Liver (tissue), 9 donors: Measurements from ENCODE around the gene BRIP1. TPM values are rescaled to one million over a fixed set of nuclear protein-coding genes. Genes with fewer than 3 reads are reported as not detected.

ENCODE experiments used
- DNase-seq: peaks from one replicate; pipeline ENCODE4 v3.0.0-alpha.2; 2017; ENCODE audit warnings: low spot score
- H3K27ac ChIP-seq, 2 donors: one replicate each; pipeline ENCODE4 v1.7.0; 2013; ENCODE audit warnings: inconsistent platforms in 2 of 2, low read length in 2 of 2, control low read depth in 1 of 2, low read depth in 1 of 2, mild to moderate bottlenecking in 1 of 2
- H3K27me3 ChIP-seq, 4 donors: one replicate each; pipeline versions ENCODE4 v1.6.1 to v1.7.0; 2013; ENCODE audit warnings: low read length in 3 of 4, inconsistent platforms in 1 of 4, mild to moderate bottlenecking in 1 of 4, moderate library complexity in 1 of 4; ENCODE audit not compliant: control insufficient read depth in 4 of 4, insufficient read depth in 4 of 4
- H3K36me3 ChIP-seq, 4 donors: one replicate each; pipeline versions ENCODE4 v1.6.1 to v1.7.0; 2013; ENCODE audit warnings: low read length in 3 of 4, mild to moderate bottlenecking in 3 of 4, low read depth in 1 of 4, moderate library complexity in 1 of 4; ENCODE audit not compliant: control insufficient read depth in 4 of 4, insufficient read depth in 3 of 4
- H3K4me1 ChIP-seq, 4 donors: one replicate each; pipeline versions ENCODE4 v1.6.1 to v1.7.0; 2013; ENCODE audit warnings: low read length in 3 of 4, mild to moderate bottlenecking in 3 of 4, moderate library complexity in 1 of 4; ENCODE audit not compliant: control insufficient read depth in 4 of 4, insufficient read depth in 4 of 4
- H3K4me3 ChIP-seq, 3 donors: one replicate each; pipeline versions ENCODE4 v1.6.1 to v1.7.0; 2013; ENCODE audit warnings: low read length in 3 of 3, control low read depth in 1 of 3, low read depth in 1 of 3, mild to moderate bottlenecking in 1 of 3
- H3K9ac ChIP-seq, 2 donors: one replicate each; pipeline ENCODE4 v1.7.0; 2013; ENCODE audit warnings: low read length in 2 of 2, mild to moderate bottlenecking in 2 of 2, moderate library complexity in 2 of 2, control low read depth in 1 of 2, low read depth in 1 of 2
- H3K9me3 ChIP-seq, 4 donors: one replicate each; pipeline versions ENCODE4 v1.6.1 to v1.7.0; 2013; ENCODE audit warnings: low read length in 3 of 4; ENCODE audit not compliant: control insufficient read depth in 4 of 4
- EGR1 ChIP-seq, 2 donors: IDR thresholded peaks; 2 replicates each; pipeline ENCODE4 v1.6.1; 2016 to 2018; ENCODE audit warnings: antibody characterized with exemption in 2 of 2, low read depth in 2 of 2
- FOXA1 ChIP-seq: IDR thresholded peaks from 2 replicates; pipeline ENCODE4 v1.6.1; 2016; ENCODE audit warnings: antibody characterized with exemption
- FOXA2 ChIP-seq: IDR thresholded peaks from 2 replicates; pipeline ENCODE4 v1.6.1; 2016; ENCODE audit warnings: antibody characterized with exemption
- GABPA ChIP-seq, 2 donors: IDR thresholded peaks in 1 of 2; conservative IDR thresholded peaks in 1 of 2; 2 replicates each; pipeline ENCODE4 v1.6.1; 2016; ENCODE audit warnings: antibody characterized with exemption in 2 of 2, mild to moderate bottlenecking in 1 of 2, moderate library complexity in 1 of 2
- HNF4A ChIP-seq, 2 donors: conservative IDR thresholded peaks; 2 replicates each; pipeline ENCODE4 v1.6.1; 2016; ENCODE audit warnings: antibody characterized with exemption in 2 of 2, mild to moderate bottlenecking in 2 of 2
- JUND ChIP-seq, 2 donors: IDR thresholded peaks; 2 replicates each; pipeline ENCODE4 v1.6.1; 2016; ENCODE audit warnings: antibody characterized with exemption in 2 of 2
- NR2F2 ChIP-seq: IDR thresholded peaks from 2 replicates; pipeline ENCODE4 v1.6.1; 2016; ENCODE audit warnings: antibody characterized with exemption
- RAD21 ChIP-seq, 2 donors: IDR thresholded peaks; 2 replicates each; pipeline ENCODE4 v1.6.1; 2016; ENCODE audit warnings: antibody characterized with exemption in 2 of 2, mild to moderate bottlenecking in 2 of 2
- RXRA ChIP-seq, 2 donors: IDR thresholded peaks; 2 replicates each; pipeline ENCODE4 v1.6.1; 2017 to 2018; ENCODE audit warnings: antibody characterized with exemption in 2 of 2, mild to moderate bottlenecking in 1 of 2
- SP1 ChIP-seq: IDR thresholded peaks from 2 replicates; pipeline ENCODE4 v1.6.1; 2018; ENCODE audit warnings: antibody characterized with exemption, mild to moderate bottlenecking
- TAF1 ChIP-seq: conservative IDR thresholded peaks from 2 replicates; pipeline ENCODE4 v1.6.1; 2016; ENCODE audit warnings: antibody characterized with exemption, mild to moderate bottlenecking
- YY1 ChIP-seq: IDR thresholded peaks from 2 replicates; pipeline ENCODE4 v1.6.1; 2016; ENCODE audit warnings: antibody characterized with exemption, mild to moderate bottlenecking
- WGBS: extraction: QIAGEN DNeasy Blood & Tissue Kit; methylation state at CpG from one replicate; pipeline ENCODE4 v1.1.7; 2013; 5-methylcytosine and 5-hydroxymethylcytosine counted together
- polyA plus RNA-seq, 2 donors: library from polyadenylated mRNA; stranded (reverse) in 1 of 2; unstranded in 1 of 2; fragments of 200-250 nt in 1 of 2; fragments of >200 nt in 1 of 2; fragmentation: Nextera tagmentation in 1 of 2; extraction: Ambion mirVana in 1 of 2; gene quantifications; one replicate each; pipeline versions ENCODE4 v1.2.1 to v1.2.3, GENCODE V29; 2013 to 2015
- total RNA-seq, 2 donors: library from RNA; depleted of rRNA; stranded (reverse); fragments of >200 nt; gene quantifications; one replicate each; pipeline ENCODE4 v1.2.3, GENCODE V29; 2014
- TF ChIP-seq, protein P1 (sequence below): fragments of 150-350 bp; IDR thresholded peaks from 2 replicates; pipeline ENCODE4 v1.5.1; 2017; ENCODE audit warnings: improper control_type of control experiment, low read depth, low read length; ENCODE audit not compliant: missing input control
- TF ChIP-seq, protein P2 (sequence below): IDR thresholded peaks from 2 replicates; pipeline ENCODE4 v1.6.1; 2016; ENCODE audit warnings: antibody characterized with exemption
- TF ChIP-seq, protein P3 (sequence below): IDR thresholded peaks from 2 replicates; pipeline ENCODE4 v1.6.1; 2016; ENCODE audit warnings: antibody characterized with exemption, mild to moderate bottlenecking
- TF ChIP-seq, protein P4 (sequence below): IDR thresholded peaks from 2 replicates; pipeline ENCODE4 v1.6.1; 2016; ENCODE audit warnings: antibody characterized with exemption
- donor health status: healthy.
- donor health status: healthy.
- donor health status: healthy.
- donor health status: healthy.
- donor health status: healthy.

BRIP1 gene
- total and polyA plus RNA-seq, 4 donors, result 0.24 to 10.3 (median 0.90) TPM

DNA sequence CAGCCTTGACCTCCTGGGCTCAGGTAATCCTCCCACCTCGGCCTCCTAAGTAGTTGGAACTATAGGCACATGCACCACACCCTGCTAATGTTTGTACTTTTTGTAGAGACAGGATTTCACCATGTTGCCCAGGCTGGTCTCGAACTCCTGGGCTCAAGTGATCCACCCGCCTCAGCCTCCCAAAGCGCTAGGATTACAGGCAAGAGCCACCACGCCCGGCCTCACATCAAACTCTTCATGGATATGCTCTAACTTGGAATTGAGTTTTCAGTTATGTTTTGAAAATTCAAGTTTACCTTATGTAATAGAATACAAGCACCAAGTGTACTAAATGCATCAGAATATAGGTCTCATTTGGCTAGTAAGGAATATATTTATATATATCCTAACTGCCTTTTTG lies 119.6 kb downstream of the BRIP1 start:
- no peak overlapping the region for H3K9ac ChIP-seq
- peaks cover 0 to 2% (median under 1%) of the 10 kb centered on the region in 4 donors for H3K36me3 ChIP-seq
- WGBS, result 98% methylated on average over 6 of the region's 6 CpGs
- H3K4me1 ChIP-seq, result no peaks in the 10 kb centered on the region
- no peak overlapping the region for H3K4me3 ChIP-seq
- no peak for TF ChIP-seq JUND (IDR thresholded peaks at IDR 0.05)
- TF ChIP-seq, protein P1, sequence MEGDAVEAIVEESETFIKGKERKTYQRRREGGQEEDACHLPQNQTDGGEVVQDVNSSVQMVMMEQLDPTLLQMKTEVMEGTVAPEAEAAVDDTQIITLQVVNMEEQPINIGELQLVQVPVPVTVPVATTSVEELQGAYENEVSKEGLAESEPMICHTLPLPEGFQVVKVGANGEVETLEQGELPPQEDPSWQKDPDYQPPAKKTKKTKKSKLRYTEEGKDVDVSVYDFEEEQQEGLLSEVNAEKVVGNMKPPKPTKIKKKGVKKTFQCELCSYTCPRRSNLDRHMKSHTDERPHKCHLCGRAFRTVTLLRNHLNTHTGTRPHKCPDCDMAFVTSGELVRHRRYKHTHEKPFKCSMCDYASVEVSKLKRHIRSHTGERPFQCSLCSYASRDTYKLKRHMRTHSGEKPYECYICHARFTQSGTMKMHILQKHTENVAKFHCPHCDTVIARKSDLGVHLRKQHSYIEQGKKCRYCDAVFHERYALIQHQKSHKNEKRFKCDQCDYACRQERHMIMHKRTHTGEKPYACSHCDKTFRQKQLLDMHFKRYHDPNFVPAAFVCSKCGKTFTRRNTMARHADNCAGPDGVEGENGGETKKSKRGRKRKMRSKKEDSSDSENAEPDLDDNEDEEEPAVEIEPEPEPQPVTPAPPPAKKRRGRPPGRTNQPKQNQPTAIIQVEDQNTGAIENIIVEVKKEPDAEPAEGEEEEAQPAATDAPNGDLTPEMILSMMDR, result no peak
- TF ChIP-seq TAF1, result no peak
- TF ChIP-seq EGR1 (IDR thresholded peaks at IDR 0.05; ENCODE audit: low read depth in 2 of 2), result no peak
- TF ChIP-seq RXRA (IDR thresholded peaks at IDR 0.05), result no peak
- no peak for TF ChIP-seq GABPA (IDR thresholded peaks at IDR 0.05 in 1 of 2, conservative IDR thresholded peaks at IDR 0.05 in 1 of 2)
- TF ChIP-seq HNF4A (conservative IDR thresholded peaks at IDR 0.05), result no peak
- TF ChIP-seq SP1, result no peak
- no peak for TF ChIP-seq FOXA2
- TF ChIP-seq, protein P2, sequence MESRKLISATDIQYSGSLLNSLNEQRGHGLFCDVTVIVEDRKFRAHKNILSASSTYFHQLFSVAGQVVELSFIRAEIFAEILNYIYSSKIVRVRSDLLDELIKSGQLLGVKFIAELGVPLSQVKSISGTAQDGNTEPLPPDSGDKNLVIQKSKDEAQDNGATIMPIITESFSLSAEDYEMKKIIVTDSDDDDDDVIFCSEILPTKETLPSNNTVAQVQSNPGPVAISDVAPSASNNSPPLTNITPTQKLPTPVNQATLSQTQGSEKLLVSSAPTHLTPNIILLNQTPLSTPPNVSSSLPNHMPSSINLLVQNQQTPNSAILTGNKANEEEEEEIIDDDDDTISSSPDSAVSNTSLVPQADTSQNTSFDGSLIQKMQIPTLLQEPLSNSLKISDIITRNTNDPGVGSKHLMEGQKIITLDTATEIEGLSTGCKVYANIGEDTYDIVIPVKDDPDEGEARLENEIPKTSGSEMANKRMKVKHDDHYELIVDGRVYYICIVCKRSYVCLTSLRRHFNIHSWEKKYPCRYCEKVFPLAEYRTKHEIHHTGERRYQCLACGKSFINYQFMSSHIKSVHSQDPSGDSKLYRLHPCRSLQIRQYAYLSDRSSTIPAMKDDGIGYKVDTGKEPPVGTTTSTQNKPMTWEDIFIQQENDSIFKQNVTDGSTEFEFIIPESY, result no peak
- TF ChIP-seq NR2F2, result no peak
- TF ChIP-seq FOXA1, result no peak
- no peak for TF ChIP-seq YY1
- TF ChIP-seq, protein P3, sequence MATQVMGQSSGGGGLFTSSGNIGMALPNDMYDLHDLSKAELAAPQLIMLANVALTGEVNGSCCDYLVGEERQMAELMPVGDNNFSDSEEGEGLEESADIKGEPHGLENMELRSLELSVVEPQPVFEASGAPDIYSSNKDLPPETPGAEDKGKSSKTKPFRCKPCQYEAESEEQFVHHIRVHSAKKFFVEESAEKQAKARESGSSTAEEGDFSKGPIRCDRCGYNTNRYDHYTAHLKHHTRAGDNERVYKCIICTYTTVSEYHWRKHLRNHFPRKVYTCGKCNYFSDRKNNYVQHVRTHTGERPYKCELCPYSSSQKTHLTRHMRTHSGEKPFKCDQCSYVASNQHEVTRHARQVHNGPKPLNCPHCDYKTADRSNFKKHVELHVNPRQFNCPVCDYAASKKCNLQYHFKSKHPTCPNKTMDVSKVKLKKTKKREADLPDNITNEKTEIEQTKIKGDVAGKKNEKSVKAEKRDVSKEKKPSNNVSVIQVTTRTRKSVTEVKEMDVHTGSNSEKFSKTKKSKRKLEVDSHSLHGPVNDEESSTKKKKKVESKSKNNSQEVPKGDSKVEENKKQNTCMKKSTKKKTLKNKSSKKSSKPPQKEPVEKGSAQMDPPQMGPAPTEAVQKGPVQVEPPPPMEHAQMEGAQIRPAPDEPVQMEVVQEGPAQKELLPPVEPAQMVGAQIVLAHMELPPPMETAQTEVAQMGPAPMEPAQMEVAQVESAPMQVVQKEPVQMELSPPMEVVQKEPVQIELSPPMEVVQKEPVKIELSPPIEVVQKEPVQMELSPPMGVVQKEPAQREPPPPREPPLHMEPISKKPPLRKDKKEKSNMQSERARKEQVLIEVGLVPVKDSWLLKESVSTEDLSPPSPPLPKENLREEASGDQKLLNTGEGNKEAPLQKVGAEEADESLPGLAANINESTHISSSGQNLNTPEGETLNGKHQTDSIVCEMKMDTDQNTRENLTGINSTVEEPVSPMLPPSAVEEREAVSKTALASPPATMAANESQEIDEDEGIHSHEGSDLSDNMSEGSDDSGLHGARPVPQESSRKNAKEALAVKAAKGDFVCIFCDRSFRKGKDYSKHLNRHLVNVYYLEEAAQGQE, result no peak
- no peak overlapping the region for H3K27ac ChIP-seq
- DNase-seq, result no peak
- H3K27me3 ChIP-seq, result no peaks in the 10 kb centered on the region
- H3K9me3 ChIP-seq, result peaks cover 0 to 6% (median 1%) of the 10 kb centered on the region in 4 donors

DNA sequence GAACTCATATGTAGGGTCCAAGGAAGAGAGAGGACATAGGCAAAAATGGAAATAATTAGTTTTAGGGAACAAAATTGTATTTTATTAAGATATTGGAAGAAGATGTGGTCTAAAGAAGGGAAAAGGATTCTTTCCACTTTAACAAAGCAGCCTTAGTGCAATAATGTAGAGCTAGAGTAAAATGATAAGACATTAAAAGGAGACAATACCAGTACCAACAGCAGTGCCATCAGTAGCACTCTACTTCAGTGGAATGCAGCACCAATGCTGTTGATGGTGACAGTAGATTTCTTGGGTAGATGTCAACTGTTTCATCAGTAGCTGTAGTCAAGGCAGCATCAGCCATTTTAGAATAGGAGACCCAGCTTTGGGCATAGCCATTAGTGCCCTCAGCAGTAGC lies 124.3 kb downstream of the BRIP1 start:
- no peak for DNase-seq
- H3K4me3 ChIP-seq, result no peak overlapping the region
- H3K9me3 ChIP-seq, result peaks cover 0 to 6% (median 1%) of the 10 kb centered on the region in 4 donors
- no peaks in the 10 kb centered on the region for H3K4me1 ChIP-seq
- H3K27me3 ChIP-seq, result no peaks in the 10 kb centered on the region
- H3K27ac ChIP-seq, result no peak overlapping the region
- H3K36me3 ChIP-seq, result peaks cover 0 to 4% (median under 1%) of the 10 kb centered on the region in 4 donors
- H3K9ac ChIP-seq, result no peak overlapping the region
- TF ChIP-seq RAD21 (IDR thresholded peaks at IDR 0.05) (no peak), FOXA2 (no peak), JUND (IDR thresholded peaks at IDR 0.05) (no peak), GABPA (IDR thresholded peaks at IDR 0.05 in 1 of 2, conservative IDR thresholded peaks at IDR 0.05 in 1 of 2) (no peak), HNF4A (conservative IDR thresholded peaks at IDR 0.05) (no peak), EGR1 (IDR thresholded peaks at IDR 0.05; ENCODE audit: low read depth in 2 of 2) (no peak), TAF1 (no peak), FOXA1 (no peak)
- TF ChIP-seq, protein P1, result no peak
- TF ChIP-seq, protein P4, sequence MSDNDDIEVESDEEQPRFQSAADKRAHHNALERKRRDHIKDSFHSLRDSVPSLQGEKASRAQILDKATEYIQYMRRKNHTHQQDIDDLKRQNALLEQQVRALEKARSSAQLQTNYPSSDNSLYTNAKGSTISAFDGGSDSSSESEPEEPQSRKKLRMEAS, result no peak
- TF ChIP-seq, protein P2, result no peak
